Right lobe of liver (tissue), 6 donors: ENCODE measurements around the gene HOXD11. TPM values are rescaled to one million over a fixed set of nuclear protein-coding genes. Genes with fewer than 3 reads are reported as not detected.

ENCODE experiments used
- ATAC-seq, 4 donors: fragments of 200-7000 bp; cut with Tn5 transposase; one replicate each; pipeline ENCODE4 v1.9.1; 2020; ENCODE audit warnings: mild to moderate bottlenecking in 4 of 4, moderate library complexity in 4 of 4
- DNase-seq, 3 donors: peaks; one replicate each; pipeline ENCODE4 v3.0.0-alpha.2; 2020
- H3K27ac ChIP-seq, 3 donors: fragments of 200-600 bp; one replicate each; pipeline ENCODE4 v1.8.0; 2022
- H3K27me3 ChIP-seq, 2 donors: fragments of 200-600 bp; one replicate each; pipeline ENCODE4 v1.8.0; 2022
- H3K36me3 ChIP-seq, 4 donors: fragments of 200-600 bp; sonication (generic) in 1 of 4; one replicate each; pipeline versions ENCODE4 v1.5.1 to v1.8.0; 2017 to 2022; ENCODE audit warnings: control low read depth in 1 of 4
- H3K4me1 ChIP-seq, 4 donors: fragments of 200-600 bp; sonication (generic) in 1 of 4; one replicate each; pipeline versions ENCODE4 v1.5.1 to v1.8.0; 2017 to 2022; ENCODE audit warnings: control low read depth in 1 of 4
- H3K4me3 ChIP-seq, 3 donors: fragments of 200-600 bp; one replicate each; pipeline ENCODE4 v1.8.0; 2022
- H3K9me3 ChIP-seq, 4 donors: fragments of 200-600 bp; sonication (generic) in 1 of 4; one replicate each; pipeline versions ENCODE4 v1.5.1 to v1.8.0; 2017 to 2022; ENCODE audit warnings: control low read depth in 1 of 4
- CTCF ChIP-seq, 4 donors: fragments of 200-600 bp in 3 of 4; fragments of 450-650 bp in 1 of 4; IDR thresholded peaks; one replicate each; pipeline versions ENCODE4 v1.5.1 to v1.8.0; 2016 to 2022; ENCODE audit warnings: antibody characterized with exemption in 4 of 4, mild to moderate bottlenecking in 2 of 4
- POLR2A ChIP-seq: fragments of 450-650 bp; IDR thresholded peaks from one replicate; pipeline ENCODE4 v1.6.1; 2017; ENCODE audit warnings: antibody characterized with exemption, mild to moderate bottlenecking
- WGBS: methylation state at CpG from one replicate; pipeline ENCODE4 v1.1.6; 2018; ENCODE audit warnings: low coverage, low lambda C conversion rate; ENCODE audit not compliant: insufficient coverage; ENCODE audit errors: missing lambda C conversion rate; 5-methylcytosine and 5-hydroxymethylcytosine counted together
- intact Hi-C, 2 donors: fragments of 100-400 bp; cut with DNase I; formaldehyde crosslinking; loops; one replicate each; pipeline versions ENCODE4 v1.11.2 to v1.14.1; 2022
- total RNA-seq, 6 experiments: library from RNA; depleted of rRNA in 2 of 6; stranded (reverse); fragments of >200 nt in 2 of 6; fragmentation: NEBNext Ultra II Directional in 3 of 6; extraction: Animal tissue kit (Norgen Biotek cat#: 25700) in 3 of 6; gene quantifications; one replicate each; pipeline versions ENCODE4 v1.1.0 to v1.2.4, GENCODE V29; 2016 to 2023
- donor health status: DM: no; HTN: yes; CAD: no.
- donor health status: DM: no; HTN: no; CAD: no.
- donor health status: DM: no; HTN: no; CAD: no.
- donor health status: DM: no; HTN: yes; CAD: no.
- donor health status: DM: no; HTN: yes; CAD: no.

The HOXD11 gene
- total RNA-seq, 6 experiments from 2014 or later: not detected

GRCh38 chr2:176074919-176075425, 32.1 kb upstream of the HOXD11 start:
- 13% methylated on average over 7 of the region's 7 CpGs for WGBS
- intact Hi-C loops: loop anchor here in 1 of 2 donors (10.0 kb wide), 1 partner anchor 390 kb away; no protein-coding TSS in a partner anchor
- no peak overlapping the region for H3K27ac ChIP-seq
- no peak for ATAC-seq
- TF ChIP-seq POLR2A (no peak), CTCF (IDR thresholded peaks at IDR 0.05) (no peak)
- DNase-seq: no peak
- no peak overlapping the region for H3K4me3 ChIP-seq
- peaks cover 0 to 6% (median 0%) of the 10 kb centered on the region in 4 donors for H3K4me1 ChIP-seq
- peaks cover 23 to 84% of the 10 kb centered on the region in 2 donors for H3K27me3 ChIP-seq
- H3K36me3 ChIP-seq: no peaks in the 10 kb centered on the region
- no peaks in the 10 kb centered on the region for H3K9me3 ChIP-seq

- no peaks in the 10 kb centered on the region for H3K9me3 ChIP-seq
- no peak for TF ChIP-seq CTCF (IDR thresholded peaks at IDR 0.05)
- TF ChIP-seq POLR2A: no peak
- intact Hi-C loops: loop anchor here in 1 of 2 donors (10.0 kb wide), 1 partner anchor 391 kb away; no protein-coding TSS in a partner anchor
- no peak overlapping the region for H3K27ac ChIP-seq
- ATAC-seq (no peak), DNase-seq (no peak)
- H3K27me3 ChIP-seq: peaks cover 23 to 80% of the 10 kb centered on the region in 2 donors
- H3K4me1 ChIP-seq: peaks cover 0 to 6% (median 0%) of the 10 kb centered on the region in 4 donors
- WGBS: 6% methylated on average over 15 of the region's 15 CpGs
- no peak overlapping the region for H3K4me3 ChIP-seq
- no peaks in the 10 kb centered on the region for H3K36me3 ChIP-seq
Observed at GRCh38 chr2:176075481-176075880, 31.6 kb upstream of the HOXD11 start.

- Histone ChIP-seq H3K27me3 (peaks cover 23 to 83% of the 10 kb centered on the region in 2 donors), H3K36me3 (no peaks in the 10 kb centered on the region), H3K4me3 (no peak overlapping the region), H3K27ac (no peak overlapping the region), H3K4me1 (peaks cover 0 to 6% (median 0%) of the 10 kb centered on the region in 4 donors), H3K9me3 (no peaks in the 10 kb centered on the region)
- ATAC-seq (no peak), DNase-seq (no peak)
- intact Hi-C loops: loop anchor here in 1 of 2 donors (10.0 kb wide), 1 partner anchor 391 kb away; no protein-coding TSS in a partner anchor
- no peak for TF ChIP-seq POLR2A
- no peak for TF ChIP-seq CTCF (IDR thresholded peaks at IDR 0.05)
- 15% methylated on average over 7 of the region's 7 CpGs for WGBS
Observed at GRCh38 chr2:176076063-176076462, 31.0 kb upstream of the HOXD11 start.

GRCh38 chr2:176076796-176077195, 30.3 kb upstream of the HOXD11 start:
- Histone ChIP-seq H3K4me1 (peaks cover 0 to 6% (median 0%) of the 10 kb centered on the region in 4 donors), H3K36me3 (no peaks in the 10 kb centered on the region), H3K9me3 (no peaks in the 10 kb centered on the region), H3K27me3 (peaks cover 23 to 83% of the 10 kb centered on the region in 2 donors), H3K4me3 (no peak overlapping the region), H3K27ac (no peak overlapping the region)
- intact Hi-C loops: loop anchor here in 1 of 2 donors (10.0 kb wide), 1 partner anchor 392 kb away; no protein-coding TSS in a partner anchor
- ATAC-seq (no peak), DNase-seq (no peak)
- TF ChIP-seq CTCF (IDR thresholded peaks at IDR 0.05) (no peak), POLR2A (no peak)
- WGBS: 12% methylated on average over 2 of the region's 2 CpGs
